PC-3 (cell line): Measurements from ENCODE around the gene GRHL3. TPM values are rescaled to one million over a fixed set of nuclear protein-coding genes. Genes with fewer than 3 reads are reported as not detected.

Experiments
- ATAC-seq: fragments of 200-7000 bp; cut with Tn5 transposase; 2 replicates; pipeline ENCODE4 v1.9.1; 2020; ENCODE audit warnings: mild to moderate bottlenecking, moderate library complexity
- BruUV-seq: library from RNA; stranded (reverse); fragments of 400-500 nt; replicated peaks from 2 replicates; lab custom pipeline; 2021; lab: Mats Ljungman, UMichigan
- CTCF ChIA-PET: fragments of 300-600 bp; sonication (Branson Sonifier 250); formaldehyde crosslinking; loops from one replicate; lab custom pipeline; 2022; ENCODE audit warnings: antibody characterized with exemption; lab: Charles Lee
- POLR2A ChIA-PET: fragments of 300-600 bp; sonication (Branson Sonifier 250); formaldehyde crosslinking; loops from one replicate; lab custom pipeline; 2022; ENCODE audit warnings: antibody characterized with exemption; ENCODE audit not compliant: unreplicated experiment; lab: Charles Lee
- DNase-seq: peaks from one replicate; pipeline ENCODE4 v3.0.0-alpha.2; 2015
- H2AFZ ChIP-seq: fragments of 300-600 bp; sonication (generic); 2 replicates; pipeline ENCODE4 v1.6.0; 2016; ENCODE audit warnings: antibody characterized with exemption, low read length
- H3F3A ChIP-seq: fragments of 300-600 bp; sonication (generic); one replicate; pipeline ENCODE4 v1.6.0; 2017; ENCODE audit warnings: antibody characterized with exemption, low read length, control low read depth, mild to moderate bottlenecking; ENCODE audit not compliant: unreplicated experiment
- H3K27ac ChIP-seq: fragments of 300-600 bp; sonication (generic); 2 replicates; pipeline ENCODE4 v1.5.1; 2016; ENCODE audit warnings: mild to moderate bottlenecking, low read length
- H3K27me3 ChIP-seq: fragments of 300-600 bp; sonication (generic); 2 replicates; pipeline ENCODE4 v1.6.1; 2016; ENCODE audit warnings: low read length, mixed read lengths
- H3K36me3 ChIP-seq: fragments of 300-600 bp; sonication (generic); 2 replicates; pipeline ENCODE4 v1.6.1; 2016; ENCODE audit warnings: low read depth, mixed run types, low read length, mixed read lengths
- H3K4me1 ChIP-seq: fragments of 300-600 bp; sonication (generic); 2 replicates; pipeline ENCODE4 v1.5.1; 2016; ENCODE audit warnings: low read length; ENCODE audit not compliant: insufficient read depth
- H3K4me2 ChIP-seq: fragments of 300-600 bp; sonication (generic); 2 replicates; pipeline ENCODE4 v1.6.0; 2016; ENCODE audit warnings: low read length
- H3K4me3 ChIP-seq: fragments of 300-600 bp; sonication (generic); 2 replicates; pipeline ENCODE4 v1.5.1; 2016; ENCODE audit warnings: mild to moderate bottlenecking, low read length, mixed read lengths
- H3K79me2 ChIP-seq: fragments of 300-600 bp; sonication (generic); 2 replicates; pipeline ENCODE4 v1.6.1; 2017; ENCODE audit warnings: low read length, mixed read lengths
- H3K9ac ChIP-seq: fragments of 300-600 bp; sonication (generic); 2 replicates; pipeline ENCODE4 v1.6.0; 2016; ENCODE audit warnings: mild to moderate bottlenecking, low read length
- H3K9me2 ChIP-seq: fragments of 300-600 bp; sonication (generic); replicated peaks from 2 replicates; pipeline ENCODE4 v1.6.1; 2016; ENCODE audit warnings: mixed run types, low read length, mixed read lengths
- H3K9me3 ChIP-seq: fragments of 300-600 bp; sonication (generic); 2 replicates; pipeline ENCODE4 v1.6.1; 2016; ENCODE audit warnings: low read length, mixed read lengths
- H4K20me1 ChIP-seq: fragments of 300-600 bp; sonication (generic); 2 replicates; pipeline ENCODE4 v1.6.1; 2016; ENCODE audit warnings: low read length, mixed read lengths
- CTCF ChIP-seq: fragments of 300-600 bp; sonication (generic); conservative IDR thresholded peaks from 2 replicates; pipeline ENCODE4 v1.5.1; 2017; ENCODE audit warnings: antibody characterized with exemption, low read depth, mild to moderate bottlenecking, low read length
- EZH2 ChIP-seq: fragments of 300-600 bp; sonication (generic); IDR thresholded peaks from one replicate; pipeline ENCODE4 v1.6.1; 2017; ENCODE audit warnings: antibody characterized with exemption, mild to moderate bottlenecking, low read length; ENCODE audit not compliant: unreplicated experiment
- EZH2phosphoT487 ChIP-seq: fragments of 300-600 bp; sonication (generic); IDR thresholded peaks from 2 replicates; pipeline ENCODE4 v1.6.1; 2018; ENCODE audit warnings: mild to moderate bottlenecking, antibody characterized with exemption, low read length, borderline replicate concordance
- intact Hi-C: fragments of 100-400 bp; cut with micrococcal nuclease; formaldehyde crosslinking; loops from 2 replicates; pipeline ENCODE4 v1.9.0; 2023
- total RNA-seq: library from RNA; depleted of rRNA; stranded (reverse); fragments of >200 nt; gene quantifications from 2 replicates; pipeline ENCODE4 v1.2.3, GENCODE V29; 2014

GRHL3 gene
- total RNA-seq, 1 experiment from 2014 or later, result 3.5 TPM

- Histone ChIP-seq H3K4me2 (no peak overlapping the region), H3K9me2 (no peaks in the 10 kb centered on the region), H3K9ac (no peak overlapping the region), H3K79me2 (no peaks in the 10 kb centered on the region), H4K20me1 (no peaks in the 10 kb centered on the region), H3K4me1 (peaks cover 29% of the 10 kb centered on the region), H3K9me3 (no peaks in the 10 kb centered on the region), H3K36me3 (no peaks in the 10 kb centered on the region), H3K4me3 (no peak overlapping the region), H3F3A (peaks cover 4% of the 10 kb centered on the region), H2AFZ (no peak overlapping the region), H3K27me3 (no peaks in the 10 kb centered on the region), H3K27ac (no peak overlapping the region)
- no TSS peak for BruUV-seq
- POLR2A ChIA-PET, result no interaction called here
- ATAC-seq, result no peak
- intact Hi-C loops, result no loop called here
- TF ChIP-seq EZH2phosphoT487 (no peak), CTCF (no peak), EZH2 (no peak)
- DNase-seq, result no peak
- CTCF ChIA-PET, result no interaction called here
These were observed 50.0 kb downstream of the GRHL3 start for GRCh38 chr1:24369199-24369598.

GRCh38 chr1:24369801-24370200 is 50.6 kb downstream of the GRHL3 start:
- Histone ChIP-seq H4K20me1 (no peaks in the 10 kb centered on the region), H3K4me1 (peaks cover 28% of the 10 kb centered on the region), H3F3A (peaks cover 3% of the 10 kb centered on the region), H2AFZ (no peak overlapping the region), H3K4me3 (no peak overlapping the region), H3K36me3 (no peaks in the 10 kb centered on the region), H3K9ac (no peak overlapping the region), H3K79me2 (no peaks in the 10 kb centered on the region), H3K9me3 (no peaks in the 10 kb centered on the region), H3K9me2 (no peaks in the 10 kb centered on the region), H3K27me3 (no peaks in the 10 kb centered on the region), H3K4me2 (no peak overlapping the region), H3K27ac (no peak overlapping the region)
- TF ChIP-seq EZH2 (no peak), CTCF (no peak), EZH2phosphoT487 (no peak)
- ChIA-PET CTCF (no interaction called here), POLR2A (no interaction called here)
- no peak for ATAC-seq
- intact Hi-C loops, result no loop called here
- no peak for DNase-seq
- BruUV-seq, result no TSS peak

GRCh38 chr1:24373044-24373443 is 53.9 kb downstream of the GRHL3 start:
- Histone ChIP-seq H3F3A (no peaks in the 10 kb centered on the region), H3K9me3 (no peaks in the 10 kb centered on the region), H3K27me3 (no peaks in the 10 kb centered on the region), H3K4me1 (peaks cover 34% of the 10 kb centered on the region), H3K4me3 (no peak overlapping the region), H4K20me1 (no peaks in the 10 kb centered on the region), H3K79me2 (no peaks in the 10 kb centered on the region), H2AFZ (no peak overlapping the region), H3K9ac (no peak overlapping the region), H3K4me2 (no peak overlapping the region), H3K36me3 (no peaks in the 10 kb centered on the region; the same call in 1 of the 2 replicates), H3K9me2 (no peaks in the 10 kb centered on the region), H3K27ac (peak overlapping the region; percentile 96; the same call in 1 of the 2 replicates)
- ChIA-PET POLR2A (interaction anchor here (0.5 kb wide), 1 partner anchor 55 kb away, joined by 22 read pairs; no protein-coding TSS in a partner anchor), CTCF (no interaction called here)
- no peak for DNase-seq
- no TSS peak for BruUV-seq
- ATAC-seq, result no peak
- intact Hi-C loops, result no loop called here
- TF ChIP-seq EZH2phosphoT487, result no peak
- TF ChIP-seq EZH2, result no peak
- no peak for TF ChIP-seq CTCF
